Uterus (tissue), 4 donors: ENCODE measurements around the gene FAIM2. TPM values are rescaled to one million over a fixed set of nuclear protein-coding genes. Genes with fewer than 3 reads are reported as not detected.

ENCODE experiments used
- DNase-seq, 2 donors: peaks; one replicate each; pipeline ENCODE4 v3.0.0-alpha.2; 2019 to 2020
- H3K27ac ChIP-seq, 2 donors: fragments of 200-600 bp; sonication (generic); 1 replicate in 1 of 2; 2 replicates in 1 of 2; pipeline ENCODE4 v1.5.1; 2016 to 2018
- H3K27me3 ChIP-seq, 2 donors: fragments of 200-600 bp; sonication (generic); one replicate each; pipeline ENCODE4 v1.5.1; 2018 to 2019; ENCODE audit warnings: control low read depth in 1 of 2
- H3K36me3 ChIP-seq, 2 donors: fragments of 200-600 bp; sonication (generic); one replicate each; pipeline ENCODE4 v1.5.1; 2019; ENCODE audit warnings: control low read depth in 1 of 2
- H3K4me1 ChIP-seq, 2 donors: fragments of 200-600 bp; sonication (generic); one replicate each; pipeline ENCODE4 v1.5.1; 2018 to 2019; ENCODE audit warnings: control low read depth in 1 of 2
- H3K4me3 ChIP-seq, 2 donors: fragments of 200-600 bp; sonication (generic); 1 replicate in 1 of 2; 2 replicates in 1 of 2; pipeline ENCODE4 v1.5.1; 2018 to 2019; ENCODE audit warnings: mild to moderate bottlenecking in 1 of 2
- H3K9me3 ChIP-seq, 2 donors: fragments of 200-600 bp; sonication (generic); one replicate each; pipeline ENCODE4 v1.5.1; 2019; ENCODE audit warnings: control low read depth in 1 of 2
- CTCF ChIP-seq, 4 experiments: fragments of 200-600 bp in 2 of 4; fragments of 450-650 bp in 2 of 4; sonication (generic) in 2 of 4; IDR thresholded peaks; one replicate each; pipeline ENCODE4 v1.5.1; 2016 to 2019; ENCODE audit warnings: antibody characterized with exemption in 4 of 4, mild to moderate bottlenecking in 2 of 4, moderate library complexity in 1 of 4
- POLR2A ChIP-seq, 2 donors: fragments of 450-650 bp; IDR thresholded peaks; one replicate each; pipeline ENCODE4 v1.6.1; 2016; ENCODE audit warnings: antibody characterized with exemption in 2 of 2, mild to moderate bottlenecking in 1 of 2, moderate library complexity in 1 of 2
- intact Hi-C: fragments of 100-400 bp; cut with DNase I; formaldehyde crosslinking; loops from one replicate; pipeline ENCODE4 v1.15.1; 2023; ENCODE audit warnings: low total_unique reads
- total RNA-seq, 4 donors: library from RNA; depleted of rRNA in 3 of 4; stranded (reverse); fragments of >200 nt in 3 of 4; gene quantifications; one replicate each; pipeline versions ENCODE4 v1.1.0 to v1.2.4, GENCODE V29; 2014 to 2023
- donor health status: DM: yes; HTN: yes; CAD: no.

FAIM2 gene
- 10 to 100 TPM in 1 of 4 donors, 1 to 10 TPM in 3; 1.0 to 11.9 (median 5.5) TPM for total RNA-seq

DNA sequence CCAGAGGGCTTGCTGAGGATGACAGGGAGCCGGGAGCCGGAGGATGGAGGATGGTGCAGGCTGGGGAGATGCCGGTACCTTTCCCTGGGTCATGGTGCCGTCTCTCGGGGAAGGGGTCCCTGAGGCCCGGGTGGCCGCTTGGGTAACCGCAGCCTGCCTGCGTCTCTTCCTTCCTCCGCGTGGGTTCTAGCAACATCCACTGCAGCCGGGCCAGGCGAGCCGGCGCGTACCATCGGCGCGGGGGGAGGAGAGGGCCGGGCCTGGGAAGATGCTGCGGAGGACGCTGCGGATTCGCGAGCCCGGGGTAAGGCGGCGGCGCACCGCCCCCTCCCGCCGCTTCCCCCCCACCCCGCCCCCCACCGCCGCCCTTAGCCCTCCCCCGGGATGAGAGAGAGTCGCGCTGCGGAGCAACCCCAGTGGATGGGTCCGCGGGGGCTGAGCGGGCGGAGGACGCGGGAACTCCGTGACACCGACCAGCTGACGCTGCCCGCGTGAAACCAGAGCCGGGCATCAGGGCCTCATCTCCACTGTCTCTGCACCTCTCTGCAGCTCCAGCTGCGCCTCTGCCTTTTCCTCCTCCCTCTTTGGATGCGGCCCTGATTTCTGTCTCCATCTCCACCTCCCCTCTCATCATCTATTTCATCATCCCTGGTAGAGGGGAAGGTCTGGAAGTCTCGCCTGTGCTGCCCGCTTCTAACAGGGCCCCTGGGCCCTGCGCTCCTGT is at the start of gene FAIM2:
Gene FAIM2, minus strand, starts transcription at position 201 of the 724 bp plus-strand sequence. Its CDS starts 108 bp downstream, at position 93.
- TF ChIP-seq POLR2A (IDR thresholded peaks at IDR 0.05) = no peak
- TF ChIP-seq CTCF (IDR thresholded peaks at IDR 0.05) = no peak
- intact Hi-C loops = no loop called here
- Histone ChIP-seq H3K4me1 (no peaks in the 10 kb centered on the region), H3K36me3 (no peaks in the 10 kb centered on the region), H3K27me3 (no peaks in the 10 kb centered on the region), H3K4me3 (peak within 1 kb of the TSS; percentile 22 to 41), H3K9me3 (no peaks in the 10 kb centered on the region), H3K27ac (peak within 1 kb of the TSS; percentile 56 to 78)
- peak; percentile 81 to 83 for DNase-seq

DNA sequence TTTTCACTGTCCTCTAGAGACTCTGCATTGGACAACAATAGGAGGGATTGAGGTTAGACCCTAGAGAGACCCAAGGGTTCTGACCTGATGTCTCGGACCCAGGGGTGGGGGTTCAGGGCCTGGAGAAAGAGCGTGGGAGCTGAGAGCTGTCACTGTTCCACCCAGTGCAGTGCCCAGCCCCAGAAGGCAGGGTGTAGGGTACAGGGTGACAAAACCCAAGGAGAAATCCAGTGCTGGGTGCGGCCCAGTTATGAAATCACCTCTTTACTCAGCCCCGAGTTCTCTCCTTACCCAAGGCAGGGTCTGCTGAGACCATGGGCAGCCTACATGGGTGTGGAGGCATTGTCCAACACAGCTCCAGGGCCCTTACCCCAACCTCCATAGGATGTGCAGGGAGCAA is 49.5 kb upstream of the FAIM2 start:
- no peaks in the 10 kb centered on the region for H3K4me1 ChIP-seq
- H3K27me3 ChIP-seq = peaks cover 0 to 3% of the 10 kb centered on the region in 2 donors
- no peak for TF ChIP-seq CTCF (IDR thresholded peaks at IDR 0.05)
- TF ChIP-seq POLR2A (IDR thresholded peaks at IDR 0.05) = no peak
- H3K9me3 ChIP-seq = no peaks in the 10 kb centered on the region
- no peak for DNase-seq
- no peak overlapping the region for H3K27ac ChIP-seq
- no peaks in the 10 kb centered on the region for H3K36me3 ChIP-seq
- H3K4me3 ChIP-seq = no peak overlapping the region
- intact Hi-C loops = no loop called here

- intact Hi-C loops = no loop called here
Observed at GRCh38 chr12:49952391-49953055, 48.8 kb upstream of the FAIM2 start.

GRCh38 chr12:49951411-49952240 is 47.9 kb upstream of the FAIM2 start:
- Histone ChIP-seq H3K9me3 (no peaks in the 10 kb centered on the region), H3K27ac (no peak overlapping the region), H3K4me1 (no peaks in the 10 kb centered on the region), H3K27me3 (peaks cover 0 to 3% of the 10 kb centered on the region in 2 donors), H3K4me3 (no peak overlapping the region), H3K36me3 (no peaks in the 10 kb centered on the region)
- no peak for DNase-seq
- TF ChIP-seq POLR2A (IDR thresholded peaks at IDR 0.05) (no peak), CTCF (IDR thresholded peaks at IDR 0.05) (no peak)
- intact Hi-C loops = no loop called here

More at GRCh38 chr12:49952391-49953055, 48.8 kb upstream of the FAIM2 start:
- no peak for TF ChIP-seq CTCF (IDR thresholded peaks at IDR 0.05)
- DNase-seq = no peak
- Histone ChIP-seq H3K27me3 (peaks cover 0 to 3% of the 10 kb centered on the region in 2 donors), H3K4me1 (no peaks in the 10 kb centered on the region), H3K9me3 (no peaks in the 10 kb centered on the region), H3K4me3 (no peak overlapping the region), H3K36me3 (no peaks in the 10 kb centered on the region), H3K27ac (no peak overlapping the region)
